ENCODE data around the gene CHCHD10.

DNA sequence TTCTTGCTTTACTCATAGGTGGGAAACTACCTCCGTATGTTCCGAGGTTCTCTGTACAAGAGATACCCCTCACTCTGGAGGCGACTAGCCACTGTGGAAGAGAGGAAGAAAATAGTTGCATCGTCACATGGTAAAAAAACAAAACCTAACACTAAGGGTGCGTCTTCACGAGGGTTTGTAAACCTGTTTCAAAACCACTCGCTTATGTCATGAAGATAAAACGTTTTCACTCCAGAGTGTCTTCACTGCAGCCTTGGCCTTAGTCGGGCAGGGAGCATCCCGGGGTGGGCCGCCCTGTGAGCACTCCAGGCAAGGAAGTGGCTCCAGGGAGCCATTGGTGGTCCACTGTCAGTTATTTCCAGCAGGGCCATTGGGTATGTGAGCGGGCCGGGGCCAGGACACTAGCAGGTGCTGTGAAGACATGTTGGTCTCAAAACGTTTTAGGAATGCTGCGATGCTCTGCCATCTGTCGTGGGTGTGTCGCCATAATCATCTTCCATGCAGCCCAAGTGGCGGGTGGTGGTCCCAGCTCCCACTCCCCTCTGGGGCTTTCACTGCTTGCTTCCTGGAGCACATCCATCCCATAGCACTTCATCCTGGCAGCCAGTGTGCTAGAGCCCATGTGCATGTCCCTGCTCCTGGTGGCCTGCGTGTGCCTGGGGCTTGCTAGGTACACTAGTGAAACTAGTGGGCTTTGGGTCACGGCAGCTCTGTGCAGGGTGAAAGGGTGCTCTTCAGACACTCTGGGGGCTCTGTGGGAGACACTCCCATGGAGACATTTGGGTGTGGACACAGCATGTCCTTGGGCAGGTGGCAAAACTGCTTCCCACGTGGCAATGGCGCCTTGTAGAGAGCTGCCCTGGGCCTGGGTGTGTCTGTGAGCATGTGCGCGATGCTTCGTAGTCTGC is 24.2 kb upstream of the CHCHD10 start:
- TF ChIP-seq CTCF (IDR thresholded peaks at IDR 0.05): no peak
- TF ChIP-seq ZFX (IDR thresholded peaks at IDR 0.05; ENCODE audit: borderline replicate concordance): no peak

Data from 22Rv1 (cell line).